GM12875 (cell line): ENCODE data around the gene INTS15.

ENCODE experiments used
- H3K4me3 ChIP-seq: one replicate; pipeline ENCODE4 v1.5.1; 2011; ENCODE audit warnings: low read depth, low read length, control low read depth
- CTCF ChIP-seq: IDR thresholded peaks from 2 replicates; pipeline ENCODE4 v1.5.1; 2011; ENCODE audit warnings: low read depth, mild to moderate bottlenecking, control low read depth, inconsistent platforms, low read length, moderate library complexity, borderline replicate concordance; ENCODE audit not compliant: insufficient read depth

Gene INTS15

GRCh38 chr7:6619961-6620360 lies 30.1 kb downstream of the INTS15 start:
- TF ChIP-seq CTCF: no peak
- H3K4me3 ChIP-seq: no peak overlapping the region

- no peak overlapping the region for H3K4me3 ChIP-seq
- TF ChIP-seq CTCF: no peak
Measured at GRCh38 chr7:6621195-6622133, 31.6 kb downstream of the INTS15 start.

GRCh38 chr7:6622134-6622710 lies 32.4 kb downstream of the INTS15 start:
- no peak for TF ChIP-seq CTCF
- H3K4me3 ChIP-seq: no peak overlapping the region

GRCh38 chr7:6623589-6624245 lies 33.9 kb downstream of the INTS15 start:
- TF ChIP-seq CTCF: no peak
- H3K4me3 ChIP-seq: no peak overlapping the region

GRCh38 chr7:6624246-6624611 lies 34.4 kb downstream of the INTS15 start:
- H3K4me3 ChIP-seq: no peak overlapping the region
- no peak for TF ChIP-seq CTCF

GRCh38 chr7:6628045-6628444 lies 38.2 kb downstream of the INTS15 start:
- TF ChIP-seq CTCF: no peak
- H3K4me3 ChIP-seq: no peak overlapping the region
